Measurements from ENCODE around the gene BAHCC1.

The BAHCC1 gene

DNA sequence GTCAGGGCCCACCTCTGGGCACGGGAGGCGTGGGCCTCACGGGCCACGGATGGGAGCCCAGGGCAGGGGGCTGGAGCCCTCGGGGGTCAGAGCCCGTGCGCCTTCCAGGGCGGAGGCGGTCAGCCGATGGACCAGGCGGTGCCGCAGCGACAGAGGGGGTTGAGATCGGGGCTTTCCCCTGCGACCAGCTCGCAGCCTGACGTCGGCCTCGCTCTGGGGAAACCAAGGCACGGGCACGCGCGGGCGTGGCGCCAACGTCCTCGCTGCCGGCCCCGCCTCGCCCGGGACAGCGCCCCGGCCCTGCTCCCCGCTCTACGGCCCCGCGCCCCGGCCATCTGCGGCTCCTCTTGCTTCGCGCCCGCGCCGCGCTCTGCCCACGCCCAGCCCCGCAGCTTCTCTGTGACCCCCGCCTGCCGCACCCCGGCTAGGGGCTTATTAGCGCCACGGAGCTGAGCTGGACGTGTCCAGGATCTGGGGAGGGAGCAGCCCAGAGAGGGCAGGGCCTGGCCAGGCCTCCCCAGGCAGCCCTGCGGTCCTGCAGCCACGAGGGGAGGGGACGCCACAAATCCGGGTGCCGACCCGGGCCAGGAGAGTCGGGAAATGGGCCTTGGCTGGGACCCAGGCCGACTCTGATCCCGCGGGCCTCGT is 103.8 kb downstream of the BAHCC1 start:
- DNase-seq = no peak

DNA sequence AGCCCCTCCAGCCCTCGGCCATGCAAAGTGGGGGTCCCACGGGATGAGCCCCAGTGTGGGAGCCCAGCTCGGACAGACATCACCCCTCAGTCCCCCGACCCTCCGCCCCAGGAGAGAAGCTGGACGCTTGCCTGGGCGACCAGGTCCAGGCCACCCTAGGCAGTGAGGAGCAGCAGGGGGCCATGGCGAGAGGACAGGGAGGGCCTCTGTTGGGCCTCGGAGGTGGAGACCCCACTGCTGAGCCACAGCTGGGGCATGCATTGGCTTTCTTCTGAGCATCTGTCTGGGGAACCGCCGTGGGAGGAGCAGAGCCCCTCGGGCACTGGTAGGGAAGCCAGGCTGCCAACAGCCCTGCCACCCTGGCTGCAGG is 104.3 kb downstream of the BAHCC1 start:
- no peak for DNase-seq

DNA sequence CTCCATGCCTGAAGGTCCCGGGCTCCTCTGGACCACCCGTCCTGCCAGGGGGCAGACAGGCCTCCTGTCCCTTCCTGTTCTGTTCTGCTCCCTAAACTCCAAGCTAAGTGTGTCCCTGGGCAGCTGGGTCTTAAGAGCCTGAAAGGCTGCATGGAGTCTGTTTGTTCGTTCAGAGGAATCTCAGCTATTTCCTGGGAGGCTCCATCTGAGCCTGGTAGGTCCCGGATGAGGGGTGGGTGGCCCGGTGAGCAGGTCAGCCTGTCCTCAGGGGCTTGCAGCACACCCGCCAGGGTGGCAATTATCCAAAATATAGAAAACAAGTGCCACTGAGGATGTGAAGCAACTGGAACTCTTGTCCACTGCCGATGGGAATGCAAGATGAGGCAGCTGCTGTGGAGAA is 104.8 kb downstream of the BAHCC1 start:
- no peak for DNase-seq

DNA sequence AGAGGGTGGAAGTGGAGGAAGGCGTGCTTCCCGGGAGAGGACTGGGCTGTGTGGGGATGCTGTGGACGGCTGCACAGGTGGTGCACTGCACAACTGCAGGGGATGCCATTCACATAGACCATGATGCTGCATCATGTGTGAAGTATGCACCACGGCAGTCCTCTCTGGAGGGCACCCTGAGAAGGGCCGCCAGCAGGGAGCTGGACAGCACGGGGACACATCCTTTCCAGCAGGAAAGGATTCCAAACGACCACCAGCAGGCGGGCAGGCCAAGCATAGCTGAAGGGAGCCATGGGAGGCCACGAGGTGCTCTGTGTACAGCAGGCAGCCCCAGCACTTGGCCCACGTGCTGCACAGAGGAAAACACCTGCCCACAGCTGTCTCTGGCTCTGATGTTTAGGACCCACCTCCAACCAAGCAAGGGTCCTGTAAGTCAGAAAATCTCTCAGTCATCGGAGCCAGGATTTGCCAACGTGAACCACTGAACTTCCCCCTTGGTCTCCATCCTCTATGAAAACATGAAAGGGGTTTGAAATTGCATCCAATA is 107.3 kb downstream of the BAHCC1 start:
- DNase-seq = no peak

DNA sequence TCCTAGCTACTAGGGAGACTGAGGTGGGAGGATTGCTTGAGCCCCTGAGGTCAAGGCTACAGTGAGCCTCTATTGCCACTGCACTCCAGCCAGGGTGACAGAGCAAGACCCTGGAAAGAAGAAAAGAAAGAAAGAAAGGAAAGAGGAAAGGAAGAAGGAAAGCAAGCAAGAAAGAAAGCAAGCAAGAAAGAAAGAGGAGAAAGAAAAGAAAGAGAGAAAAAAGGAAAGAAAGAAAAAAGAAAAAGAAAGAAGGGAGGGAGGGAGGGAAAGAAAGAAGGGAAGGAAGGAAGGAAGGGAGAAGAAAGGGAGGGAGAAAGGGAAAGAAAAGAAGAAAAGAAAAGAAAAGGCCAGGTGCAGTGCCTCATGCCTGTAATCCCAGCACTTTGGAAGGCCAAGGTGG is 108.4 kb downstream of the BAHCC1 start:
- no peak for DNase-seq

DNA sequence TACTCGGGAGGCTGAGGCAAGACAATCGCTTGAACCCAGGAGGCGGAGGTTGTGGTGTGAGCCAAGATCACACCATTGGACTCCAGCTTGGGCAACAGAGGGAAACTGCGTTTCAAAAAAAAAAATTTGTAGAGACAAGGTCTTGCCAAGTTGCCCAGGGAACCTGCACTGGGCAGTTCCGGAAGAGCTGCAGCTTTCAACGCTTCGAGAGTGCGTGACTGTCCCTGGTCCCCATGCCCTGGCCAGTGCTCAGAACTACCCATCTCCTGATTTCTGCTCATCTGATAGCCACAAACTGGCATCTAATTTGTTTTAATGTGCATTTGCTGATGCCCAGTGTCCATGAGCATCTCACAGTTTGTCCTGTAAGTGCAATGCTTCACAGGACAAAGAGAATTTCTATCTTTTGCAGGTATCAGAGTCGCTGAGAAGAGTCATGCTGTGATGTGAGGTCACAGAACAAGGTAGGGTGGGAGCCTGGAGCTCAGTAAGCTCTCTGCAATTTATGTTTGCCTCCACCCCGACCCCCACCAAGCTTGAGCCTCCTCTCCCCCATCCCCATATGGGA is 113.5 kb downstream of the BAHCC1 start:
- no peak for DNase-seq

DNA sequence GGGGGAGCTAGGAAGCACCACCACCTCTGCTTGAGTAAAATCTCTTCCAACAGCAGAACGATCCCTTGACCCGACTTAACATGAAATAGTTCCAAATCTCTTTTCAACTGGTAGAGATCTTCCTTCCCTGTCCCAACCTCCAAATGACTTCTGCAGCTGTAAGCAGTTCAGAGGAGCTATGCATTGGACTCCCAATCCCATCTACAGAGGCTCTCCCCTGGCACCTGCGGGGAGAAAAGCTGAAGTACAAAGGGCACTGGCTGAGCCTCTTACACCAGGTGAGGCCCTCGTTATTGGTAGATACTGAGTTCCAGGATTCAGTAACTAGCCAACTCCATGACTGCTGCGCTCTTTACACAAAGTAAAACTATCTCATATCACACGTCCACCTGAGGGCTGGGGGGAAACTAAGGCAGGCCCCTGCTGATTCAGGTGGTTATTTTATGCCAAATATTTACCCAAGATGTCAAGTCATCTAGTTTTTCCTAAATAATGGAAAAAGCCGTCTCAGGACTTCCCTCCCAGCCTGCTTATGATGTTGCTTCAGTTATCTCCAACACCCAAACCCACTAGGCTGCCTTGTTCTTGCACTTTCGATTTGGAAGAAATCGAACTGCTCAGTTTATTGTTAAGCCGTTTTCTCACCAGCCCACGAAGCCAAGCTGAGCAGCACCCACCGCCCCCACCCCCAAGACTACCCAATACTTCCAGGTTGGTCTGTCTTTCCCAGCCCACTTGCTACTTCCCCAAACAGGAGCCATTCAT is 114.1 kb downstream of the BAHCC1 start:
- no peak for DNase-seq

DNA sequence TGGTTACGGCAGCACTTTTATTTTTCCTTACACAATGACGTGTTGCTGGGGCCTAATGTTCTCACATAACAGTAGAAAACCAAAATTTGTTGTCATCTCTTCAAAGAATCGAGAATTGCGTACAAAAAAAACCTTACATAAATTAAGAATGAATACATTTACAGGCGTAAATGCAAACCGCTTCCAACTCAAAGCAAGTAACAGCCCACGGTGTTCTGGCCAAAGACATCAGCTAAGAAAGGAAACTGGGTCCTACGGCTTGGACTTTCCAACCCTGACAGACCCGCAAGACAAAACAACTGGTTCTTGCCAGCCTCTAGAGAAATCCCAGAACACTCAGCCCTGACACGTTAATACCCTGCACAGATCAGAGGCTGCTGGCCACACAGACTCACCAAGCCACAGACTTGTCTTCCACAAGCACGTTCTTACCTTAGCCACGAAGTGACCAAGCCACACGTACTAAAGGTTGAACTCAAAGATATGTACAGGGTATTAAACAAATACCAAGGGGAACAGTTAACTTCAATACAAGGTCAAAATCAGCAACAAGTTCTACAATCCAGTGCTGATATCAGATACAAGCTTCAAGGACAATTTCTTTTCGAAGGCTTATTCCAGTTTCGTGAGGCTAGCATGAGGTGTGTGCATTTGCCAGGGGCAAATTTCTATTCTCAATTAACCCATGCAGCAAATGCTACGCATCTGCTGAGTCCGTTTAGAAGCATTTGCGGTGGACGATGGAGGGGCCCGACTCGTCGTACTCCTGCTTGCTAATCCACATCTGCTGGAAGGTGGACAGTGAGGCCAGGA is 114.9 kb downstream of the BAHCC1 start:
- no peak for DNase-seq

DNA sequence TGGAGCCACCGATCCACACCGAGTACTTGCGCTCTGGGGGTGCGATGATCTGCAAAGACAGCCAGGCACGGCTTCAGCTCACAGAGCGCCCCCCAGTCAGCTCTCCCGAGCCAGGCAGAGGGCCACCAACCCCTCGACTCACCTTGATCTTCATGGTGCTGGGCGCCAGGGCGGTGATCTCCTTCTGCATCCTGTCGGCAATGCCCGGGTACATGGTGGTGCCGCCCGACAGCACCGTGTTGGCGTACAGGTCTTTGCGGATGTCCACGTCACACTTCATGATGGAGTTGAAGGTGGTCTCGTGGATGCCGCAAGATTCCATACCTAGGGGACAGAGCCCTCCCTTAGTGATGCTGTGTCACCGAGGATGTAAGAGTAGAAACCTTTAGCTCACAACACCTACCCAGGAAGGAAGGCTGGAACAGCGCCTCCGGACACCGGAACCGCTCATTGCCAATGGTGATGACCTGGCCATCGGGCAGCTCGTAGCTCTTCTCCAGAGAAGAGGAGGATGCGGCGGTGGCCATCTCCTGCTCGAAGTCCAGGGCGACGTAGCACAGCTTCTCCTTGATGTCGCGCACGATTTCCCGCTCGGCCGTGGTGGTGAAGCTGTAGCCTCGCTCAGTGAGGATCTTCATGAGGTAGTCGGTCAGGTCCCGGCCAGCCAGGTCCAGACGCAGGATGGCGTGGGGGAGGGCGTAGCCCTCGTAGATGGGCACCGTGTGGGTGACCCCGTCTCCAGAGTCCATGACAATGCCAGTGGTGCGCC is 115.7 kb downstream of the BAHCC1 start:
- peak; percentile 16 for DNase-seq

DNA sequence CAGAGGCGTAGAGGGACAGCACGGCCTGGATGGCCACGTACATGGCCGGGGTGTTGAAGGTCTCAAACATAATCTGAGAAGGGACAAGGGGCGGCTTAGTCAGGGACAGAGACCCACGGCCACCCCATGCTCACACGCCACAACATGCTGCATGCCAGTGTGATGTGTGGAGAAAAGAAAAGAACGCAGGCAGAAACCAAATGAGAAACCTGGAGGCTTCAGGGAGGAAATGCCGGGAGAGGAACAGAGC is 116.2 kb downstream of the BAHCC1 start:
- DNase-seq = no peak

DNA sequence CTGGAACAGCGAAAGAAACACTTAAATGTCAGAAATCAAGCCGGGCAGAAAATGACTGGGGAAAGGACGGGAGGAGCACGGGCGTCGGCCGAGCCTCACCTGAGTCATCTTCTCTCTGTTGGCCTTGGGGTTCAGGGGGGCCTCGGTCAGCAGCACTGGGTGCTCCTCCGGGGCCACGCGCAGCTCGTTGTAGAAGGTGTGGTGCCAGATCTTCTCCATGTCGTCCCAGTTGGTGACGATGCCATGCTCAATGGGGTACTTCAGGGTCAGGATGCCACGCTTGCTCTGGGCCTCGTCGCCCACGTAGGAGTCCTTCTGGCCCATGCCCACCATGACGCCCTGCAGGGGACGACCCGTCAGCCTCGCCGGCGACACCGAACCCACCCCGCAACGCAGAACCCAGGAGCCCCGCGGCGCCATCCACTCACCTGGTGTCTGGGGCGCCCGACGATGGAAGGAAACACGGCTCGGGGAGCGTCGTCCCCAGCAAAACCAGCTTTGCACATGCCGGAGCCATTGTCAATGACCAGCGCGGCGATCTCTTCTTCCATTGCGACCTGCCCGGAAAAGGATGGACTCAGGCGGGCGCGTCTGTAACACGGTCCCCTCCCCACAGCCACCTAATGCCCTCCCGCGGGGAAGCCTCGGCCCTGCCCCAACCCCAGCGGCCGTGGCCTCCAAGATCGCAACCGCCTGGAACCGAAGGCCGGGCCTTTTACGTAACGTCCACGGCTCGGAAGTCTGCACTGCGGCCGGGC is 116.7 kb downstream of the BAHCC1 start:
- no peak for DNase-seq

DNA sequence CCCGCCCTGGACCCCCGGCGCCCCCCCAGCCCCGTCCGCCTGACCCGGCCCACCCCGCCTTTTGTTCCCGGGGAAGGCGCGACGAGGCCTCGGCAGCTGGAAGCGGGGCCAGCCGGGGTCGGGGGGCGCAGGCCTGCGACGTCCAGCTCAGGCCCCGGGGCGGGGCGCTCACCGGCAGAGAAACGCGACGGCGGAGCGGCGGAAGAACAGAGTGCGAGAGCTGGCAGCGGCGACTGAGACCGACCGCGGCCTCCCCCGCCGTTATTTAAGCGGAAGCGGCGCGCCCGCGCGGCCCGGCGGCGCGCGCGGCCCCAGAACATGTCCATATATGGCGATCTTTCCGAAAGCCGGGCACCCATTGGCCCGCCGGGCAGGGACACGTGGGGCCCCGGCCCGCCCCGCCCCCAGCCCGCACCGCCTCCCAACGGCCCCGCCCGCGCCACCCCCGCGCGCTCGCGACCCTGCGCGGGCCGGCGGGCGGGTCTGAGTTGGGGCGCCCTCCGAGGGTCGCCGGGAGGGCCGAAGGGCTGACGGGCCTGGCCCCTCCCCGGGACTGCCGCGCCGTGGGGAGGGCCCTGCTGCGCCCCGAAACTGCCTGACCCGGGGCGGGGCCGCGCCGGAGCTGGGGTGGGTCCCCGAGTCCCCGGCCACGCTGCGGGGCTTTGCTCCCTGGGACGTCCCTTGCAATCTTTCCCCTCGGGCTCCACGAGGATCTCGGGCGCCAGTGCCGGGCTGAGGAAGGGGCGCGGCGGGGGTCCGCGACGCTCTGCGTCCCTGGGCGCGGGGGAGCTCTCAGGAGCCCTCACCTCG is 117.5 kb downstream of the BAHCC1 start, which contains the start of gene ACTG1:
TSS of gene ACTG1 (minus strand) at position 238 of the 810 bp plus-strand sequence. CDS start 445 bp downstream, outside the sequence.
- peak; percentile 88 for DNase-seq

DNA sequence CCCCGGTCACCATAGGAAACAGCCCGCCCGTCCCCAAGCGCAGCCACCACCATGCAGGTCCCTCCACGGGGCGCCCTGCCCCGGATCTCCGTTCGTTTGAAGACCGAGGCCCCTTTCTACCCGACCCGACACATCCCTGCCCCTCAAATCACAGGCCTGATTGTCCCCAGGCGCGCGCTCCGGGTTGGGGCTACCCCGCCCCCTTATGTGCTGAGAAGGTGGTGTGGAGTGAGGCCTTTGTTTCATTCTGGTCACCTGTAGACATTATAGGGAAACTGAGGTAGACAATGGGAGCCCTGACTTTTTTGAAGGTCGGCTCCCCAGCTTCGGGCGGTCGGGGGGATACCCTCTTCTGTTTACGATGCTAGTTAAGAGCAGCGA is 118.1 kb downstream of the BAHCC1 start:
- DNase-seq = peak; percentile 45

DNA sequence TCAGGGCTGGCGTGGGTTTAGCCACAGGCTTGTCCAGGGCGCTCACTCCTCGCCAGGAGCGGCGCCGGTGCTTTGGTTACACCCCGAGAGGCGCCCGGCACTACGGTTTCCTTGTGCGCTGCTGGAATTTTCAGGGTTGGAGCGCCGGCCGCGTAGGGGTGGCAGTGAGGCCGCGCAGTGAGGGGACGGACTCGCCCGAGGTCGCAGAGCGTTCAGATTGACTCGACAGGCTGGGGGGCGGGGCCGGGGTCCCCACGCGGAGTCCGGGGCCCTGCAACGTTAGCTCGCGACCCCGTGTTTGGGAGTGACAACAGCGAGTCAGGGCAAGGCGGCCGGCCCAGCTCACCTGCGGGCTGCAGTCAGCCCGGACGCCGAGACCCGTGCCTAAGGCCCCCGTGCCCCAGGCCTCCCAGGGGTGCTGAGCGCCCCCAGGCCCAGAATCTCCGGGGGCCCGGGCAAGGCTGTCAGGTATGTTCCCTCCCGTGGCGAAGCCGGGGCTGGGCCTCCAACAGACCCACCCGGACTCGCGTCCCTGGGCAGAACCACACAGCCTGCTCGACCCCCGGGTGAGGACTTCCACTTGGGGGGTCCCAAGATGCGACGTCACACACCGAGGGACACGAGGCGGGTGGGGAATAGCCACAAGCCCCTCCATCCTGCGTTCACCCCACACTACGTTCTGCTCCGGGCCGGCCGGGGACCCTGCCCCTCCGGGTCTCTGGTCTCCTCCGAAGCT is 118.7 kb downstream of the BAHCC1 start:
- peak; percentile 40 for DNase-seq

DNA sequence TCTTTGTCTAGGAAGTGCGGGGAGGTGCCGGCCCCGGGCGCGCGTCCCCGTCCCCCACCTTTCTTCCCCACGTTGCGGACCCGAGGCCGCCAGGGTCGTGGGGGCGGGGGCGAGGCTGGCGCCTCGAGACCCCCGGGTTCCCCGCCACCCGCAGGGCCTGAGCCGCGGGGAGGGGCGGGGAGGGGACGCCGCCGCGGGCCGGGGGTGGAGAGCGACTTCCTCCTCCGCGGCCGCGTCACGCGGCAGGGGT is 119.2 kb downstream of the BAHCC1 start:
- DNase-seq = no peak

DNA sequence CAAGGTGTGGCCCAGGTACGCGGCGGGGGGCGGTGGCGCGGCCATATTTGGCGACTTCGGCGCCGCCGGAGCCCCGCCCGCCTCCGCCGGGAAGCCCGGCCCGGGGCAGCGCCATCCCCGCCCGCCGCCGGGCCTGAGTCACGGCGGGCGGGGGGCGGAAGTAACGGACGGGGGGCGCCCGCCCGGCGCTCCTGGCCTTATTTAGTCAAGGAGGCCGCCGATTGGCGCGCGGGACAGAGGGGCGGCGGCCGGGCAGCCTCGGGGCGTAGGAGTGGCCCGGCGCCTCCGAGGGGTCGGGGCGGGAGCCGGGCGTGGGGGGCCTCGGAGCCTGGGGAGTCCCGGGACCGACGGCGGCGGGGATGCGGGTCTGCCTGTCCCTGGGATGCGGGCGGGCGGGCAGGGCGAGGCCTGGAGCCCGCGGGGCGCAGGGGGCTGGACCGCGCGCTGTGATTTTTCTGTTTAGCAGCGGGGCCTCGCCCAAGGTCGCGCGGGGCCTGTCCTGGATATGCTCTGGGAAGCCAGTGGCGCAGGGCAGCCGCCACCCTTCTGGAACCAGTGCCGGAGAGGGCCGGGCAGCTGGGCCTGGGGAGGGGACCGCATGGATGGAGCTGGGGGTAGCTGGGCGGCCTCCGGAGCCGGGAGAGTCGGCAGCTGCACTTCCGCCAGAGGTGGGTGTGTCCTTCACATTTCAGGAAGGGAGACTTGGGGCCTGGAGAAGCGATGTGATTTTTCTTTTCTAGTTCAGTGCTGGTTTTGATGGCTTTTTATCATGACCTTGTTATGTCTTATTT is 119.7 kb downstream of the BAHCC1 start:
- DNase-seq = peak; percentile 42

DNA sequence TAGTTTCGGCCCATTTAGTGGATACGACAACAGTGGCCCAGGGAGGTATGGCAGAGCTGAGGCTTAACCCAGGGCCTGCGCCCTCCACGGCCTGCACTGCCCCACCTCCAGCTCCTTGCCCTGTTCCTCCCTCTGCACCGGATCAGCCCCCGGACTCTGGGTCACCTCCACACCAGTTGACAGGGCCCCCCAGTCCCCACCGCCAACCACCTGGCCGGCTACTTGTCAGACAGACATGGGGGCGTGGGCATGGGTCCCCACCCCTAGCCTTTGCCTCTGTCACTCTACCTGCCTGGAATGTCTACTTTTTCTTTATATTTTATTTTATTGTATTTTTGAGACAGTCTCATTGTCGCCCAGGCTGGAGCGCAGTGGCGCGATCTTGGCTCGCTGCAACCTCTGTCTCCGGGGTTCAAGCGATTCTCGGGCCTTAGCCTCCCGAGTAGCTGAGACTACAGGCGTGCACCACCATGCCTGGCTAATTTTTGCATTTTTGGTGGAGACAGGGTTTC is 120.3 kb downstream of the BAHCC1 start:
- no peak for DNase-seq
